ENCODE measurements around the gene ASTL.
"Not testable (repeated sequence)": the region's sequence is repeated elsewhere in the genome, so short reads cannot be mapped to it uniquely, and the experiment has no call there.

The ASTL gene

DNA sequence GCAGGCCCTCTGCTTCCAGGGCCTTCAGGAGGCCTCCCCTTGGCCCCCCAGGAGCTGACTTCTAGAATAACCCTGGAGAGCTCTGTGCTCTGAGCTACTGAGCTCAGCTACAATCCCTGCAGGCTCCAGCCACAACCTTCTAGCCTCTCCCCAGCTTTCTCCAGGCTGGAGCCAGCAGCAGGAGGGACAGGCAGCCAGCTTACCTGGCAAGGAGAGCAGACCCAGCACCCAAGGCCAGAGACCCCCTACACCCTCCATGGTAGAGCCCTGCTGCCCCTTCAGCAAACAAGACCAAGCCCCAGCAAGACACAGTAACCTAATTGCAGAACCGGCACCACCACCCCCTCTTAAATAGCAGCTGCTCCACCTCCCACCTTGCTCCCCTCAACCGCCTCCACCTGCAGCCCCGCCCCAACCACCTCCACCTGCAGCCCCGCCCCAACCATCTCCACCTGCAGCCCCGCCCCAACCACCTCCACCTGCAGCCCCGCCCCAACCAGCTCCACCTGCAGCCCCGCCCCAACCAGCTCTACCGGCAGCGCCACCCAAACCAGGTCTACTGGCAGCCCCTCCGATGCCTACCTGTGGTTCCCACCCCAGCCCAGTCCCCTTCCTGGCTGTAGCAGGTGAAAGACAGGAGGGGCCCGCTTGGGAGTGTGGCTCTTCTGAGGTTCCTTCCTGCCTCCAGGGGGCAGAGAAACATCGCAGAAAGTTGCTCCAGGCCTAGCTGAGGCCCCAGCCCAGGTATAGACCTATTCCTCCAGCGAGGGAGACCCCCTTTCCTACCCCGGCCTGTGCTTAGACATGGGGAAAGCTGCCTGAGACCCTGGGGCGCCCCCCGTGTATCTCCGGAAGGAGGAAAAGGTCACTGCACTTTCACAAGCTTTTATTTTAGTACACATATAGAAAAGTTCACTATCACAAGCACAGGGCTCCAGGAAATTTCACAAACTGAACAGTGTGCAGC is at the start of gene ASTL:
Gene ASTL (minus strand): TSS at position 324 of the 967 bp plus-strand sequence. CDS start 66 bp downstream, at position 258.
- DNase-seq, result peak; percentile 69

DNA sequence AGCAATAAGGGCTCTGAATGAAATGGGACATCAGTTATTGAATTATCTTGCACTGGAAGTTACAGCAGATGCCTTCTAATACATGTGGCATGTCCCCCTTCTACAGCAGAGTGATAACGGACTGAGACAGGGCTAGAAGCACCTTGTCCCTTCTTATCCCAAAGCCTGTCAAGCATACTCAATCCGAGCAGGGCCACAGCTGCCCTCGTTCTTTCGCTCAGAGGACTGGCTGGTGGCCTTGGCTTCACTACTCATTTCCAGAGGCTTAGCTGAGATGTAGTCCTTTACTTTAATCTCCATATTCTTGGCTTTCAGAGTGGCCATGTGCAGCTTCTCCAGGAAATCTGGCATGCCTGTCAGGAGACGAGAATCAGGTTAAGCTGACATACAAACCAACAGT is 48.3 kb upstream of the ASTL start:
- DNase-seq, result no peak

DNA sequence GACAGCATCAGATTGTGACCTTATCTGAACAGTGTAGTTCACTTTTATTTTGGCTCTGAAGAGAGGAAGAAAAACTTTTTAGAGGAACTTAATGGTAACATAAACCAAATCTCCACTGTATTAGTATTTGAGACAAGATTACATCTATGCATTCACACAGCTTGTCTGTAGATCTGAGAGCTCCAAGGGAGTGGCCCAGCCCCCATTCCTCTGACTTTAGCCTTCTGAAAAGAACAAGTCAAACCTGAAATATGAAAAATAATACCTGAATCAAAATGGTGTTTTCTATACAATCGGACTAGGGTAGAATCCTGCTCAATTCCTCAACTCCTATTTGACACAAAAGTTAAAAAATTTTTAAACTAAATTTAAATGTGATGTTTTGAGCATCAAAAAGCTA is 47.2 kb upstream of the ASTL start:
- DNase-seq, result no peak

DNA sequence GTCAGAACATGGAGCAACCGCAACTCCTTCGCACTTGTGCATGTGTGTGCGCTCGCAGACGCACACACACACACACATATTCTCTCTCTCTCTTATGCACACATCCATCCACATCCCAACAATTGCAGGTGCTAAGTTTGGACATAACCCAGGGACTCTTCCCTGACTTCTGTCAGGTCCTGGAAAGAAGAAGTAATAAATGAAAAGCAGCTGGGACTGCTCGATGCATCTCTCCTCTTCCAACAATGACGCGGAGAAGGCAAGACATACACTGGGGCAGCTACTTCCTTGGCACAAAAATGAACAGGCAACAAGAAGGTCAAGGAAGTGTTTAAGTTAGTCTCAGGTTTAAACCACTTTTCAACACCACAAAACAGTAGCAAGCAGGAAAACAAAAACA is 46.7 kb upstream of the ASTL start:
- DNase-seq, result no peak

DNA sequence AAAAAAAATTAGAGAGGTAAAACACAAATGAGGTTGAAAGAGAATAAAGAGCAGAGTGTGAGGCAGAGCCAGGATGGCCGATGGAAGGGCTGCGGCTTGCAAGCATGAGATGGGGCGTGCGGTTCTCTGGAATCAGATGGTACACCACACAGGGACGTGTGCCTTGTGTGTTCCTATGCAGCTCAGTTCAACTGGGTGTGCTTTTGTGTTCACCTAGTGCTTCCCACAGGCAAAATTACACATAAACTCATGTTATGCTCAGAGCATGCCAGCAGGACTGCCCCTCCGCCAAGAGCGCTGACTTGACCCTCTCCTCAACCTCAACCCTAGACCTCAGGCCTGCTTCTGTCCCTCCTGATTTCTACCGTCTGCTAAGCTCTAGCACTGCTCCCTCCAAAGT is 45.9 kb upstream of the ASTL start:
- DNase-seq, result no peak

DNA sequence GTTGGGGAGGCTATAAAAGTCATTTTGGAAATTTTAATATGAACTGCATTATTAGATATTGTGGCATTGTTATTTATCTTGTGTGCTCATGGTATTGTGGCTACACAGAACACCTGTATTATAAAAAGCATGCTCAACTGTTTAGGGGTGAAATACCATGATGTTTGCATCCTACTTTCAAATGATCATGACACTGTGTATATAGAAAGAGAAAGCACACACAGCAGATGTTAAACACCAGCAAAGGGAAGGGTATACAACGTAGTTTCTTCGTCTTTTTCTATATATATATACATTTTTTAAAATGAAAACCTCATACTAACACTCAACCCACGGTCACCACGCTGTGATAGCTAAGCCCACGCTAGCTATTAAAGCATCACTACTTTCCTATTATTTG is 43.2 kb upstream of the ASTL start:
- no peak for DNase-seq

DNA sequence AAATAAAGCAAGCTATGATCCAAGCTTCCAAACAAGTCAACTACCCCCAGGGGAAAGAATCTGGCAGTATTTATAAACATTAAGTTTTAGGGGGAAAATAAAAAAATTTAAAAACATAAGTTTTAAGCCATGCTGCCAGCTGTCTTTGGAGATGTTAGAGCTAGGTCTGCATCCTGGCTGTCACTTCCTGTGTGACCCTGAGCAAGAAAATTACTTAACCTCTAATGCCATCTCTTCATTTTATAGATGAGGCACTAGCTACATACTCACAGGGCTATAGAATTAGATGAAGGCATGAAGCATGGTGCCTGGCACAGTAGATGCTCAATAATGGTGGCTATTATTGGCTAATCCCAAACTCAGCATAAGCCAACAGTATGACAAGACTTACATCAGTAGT is 42.2 kb upstream of the ASTL start:
- no peak for DNase-seq

DNA sequence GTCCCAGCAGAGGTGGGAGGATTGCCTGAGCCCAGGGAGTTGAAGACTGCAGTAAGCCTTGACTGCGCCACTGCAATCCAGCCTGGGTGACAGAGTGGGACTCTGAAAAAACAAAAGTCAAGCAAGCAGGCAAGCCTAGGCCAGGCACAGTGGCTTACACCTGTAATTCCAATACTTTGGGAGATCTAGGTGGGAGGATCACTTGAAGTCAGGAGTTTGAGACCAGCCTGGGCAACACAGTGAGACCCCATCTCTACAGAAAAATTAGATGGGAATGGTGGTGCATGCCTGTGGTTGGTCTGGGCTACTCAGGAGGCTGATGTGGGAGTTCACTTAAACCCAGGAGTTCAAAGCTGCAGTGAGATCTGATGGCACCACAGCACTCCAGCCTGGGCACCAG is 41.7 kb upstream of the ASTL start:
- no peak for DNase-seq

DNA sequence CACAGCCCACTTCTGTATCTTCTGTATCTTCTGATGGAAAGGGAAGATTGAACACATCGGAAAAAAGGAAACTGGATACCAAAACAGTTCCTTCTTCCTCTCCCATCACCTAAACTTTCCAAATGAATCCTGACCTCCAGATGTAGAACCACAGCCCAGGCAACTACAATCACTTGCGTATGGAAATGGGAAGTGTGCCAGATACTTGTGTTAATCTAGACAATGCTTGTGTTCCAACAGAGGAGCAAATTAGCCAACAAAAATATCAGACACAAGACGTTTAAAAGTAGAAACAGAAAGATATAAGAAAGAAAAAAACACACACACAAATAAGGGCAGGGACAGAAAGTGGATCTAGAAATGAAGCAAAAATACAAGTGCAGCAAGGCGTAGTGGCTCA is 38.4 kb upstream of the ASTL start:
- no peak for DNase-seq

DNA sequence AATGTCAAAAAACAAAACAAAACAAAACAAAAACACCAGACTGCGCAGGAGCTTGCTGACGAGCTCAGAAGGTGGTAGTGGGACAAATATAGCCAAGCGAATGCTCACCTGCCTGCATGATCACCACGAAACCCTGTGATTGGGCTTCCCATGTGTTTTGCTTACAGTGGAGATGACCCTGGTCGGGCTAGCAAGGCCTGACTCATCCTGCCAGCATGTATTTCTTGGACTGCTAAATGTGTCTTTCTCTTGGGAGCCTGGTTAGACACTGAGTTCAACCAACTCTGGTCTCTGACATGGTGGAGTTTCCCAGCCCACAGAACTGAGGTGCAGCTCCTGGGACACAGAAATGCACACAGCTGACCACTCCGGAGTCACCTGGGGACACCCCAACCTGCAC is 37.6 kb upstream of the ASTL start:
- DNase-seq, result no peak

DNA sequence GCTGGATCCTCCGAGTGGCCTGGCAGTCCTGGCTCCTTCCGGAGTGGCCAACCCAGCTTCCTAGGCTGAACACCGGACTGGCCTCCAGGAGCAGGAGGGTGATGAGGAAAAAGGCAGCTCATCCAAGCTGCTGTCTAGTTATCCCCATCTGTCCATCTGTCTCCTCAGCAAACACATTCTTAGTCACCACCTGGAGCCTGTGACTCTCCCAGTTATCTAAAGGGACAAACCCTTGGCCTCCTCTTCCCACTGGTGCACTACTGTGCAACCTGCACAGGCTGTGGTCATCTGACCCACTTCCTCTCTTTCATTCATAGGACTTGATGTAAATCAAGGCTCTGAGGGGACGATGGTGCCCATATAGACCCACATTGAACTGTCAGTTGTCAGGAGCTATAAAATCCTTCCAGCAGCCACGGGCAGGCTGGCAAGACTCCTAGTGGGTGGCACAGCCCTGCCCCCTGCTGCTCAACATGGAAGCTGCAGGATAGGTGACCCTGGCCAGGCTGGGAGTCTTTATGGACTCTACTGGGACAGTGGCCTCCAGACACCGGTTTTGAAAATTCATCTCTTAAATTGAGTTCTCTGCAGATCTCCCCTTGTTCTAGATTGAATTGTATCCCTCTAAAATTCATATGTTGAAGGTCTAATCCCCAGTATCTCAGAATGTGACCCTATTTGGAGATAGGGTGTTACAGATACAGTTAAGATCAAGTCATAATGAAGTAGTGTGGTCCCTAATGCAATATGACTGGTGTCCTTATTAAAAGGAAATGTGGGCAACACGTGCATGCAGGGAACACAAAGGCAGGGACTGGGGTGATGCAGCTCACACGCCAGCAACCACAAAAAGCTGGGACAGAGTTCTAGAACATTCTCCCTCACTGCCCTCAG is 36.2 kb upstream of the ASTL start:
- peak; percentile 21 for DNase-seq

DNA sequence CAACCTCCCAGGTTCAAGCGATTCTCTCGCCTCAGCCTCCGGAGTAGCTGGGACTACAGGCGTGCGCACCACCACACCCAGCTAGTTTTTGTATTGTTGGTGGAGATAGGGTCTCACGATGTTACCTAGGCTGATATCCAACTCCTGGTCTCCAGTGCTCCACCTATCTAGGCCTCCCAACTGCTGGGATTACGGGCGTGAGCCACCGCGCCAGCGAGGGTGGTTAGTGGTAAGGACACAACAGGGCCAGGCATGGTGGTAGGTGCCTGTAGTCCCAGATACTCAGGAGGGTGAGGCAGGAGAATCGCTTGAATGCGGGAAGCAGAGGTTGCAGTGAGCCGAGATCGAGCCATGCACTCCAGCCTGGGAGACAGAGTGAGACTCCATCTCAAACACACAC is 33.5 kb upstream of the ASTL start:
- no peak for DNase-seq

DNA sequence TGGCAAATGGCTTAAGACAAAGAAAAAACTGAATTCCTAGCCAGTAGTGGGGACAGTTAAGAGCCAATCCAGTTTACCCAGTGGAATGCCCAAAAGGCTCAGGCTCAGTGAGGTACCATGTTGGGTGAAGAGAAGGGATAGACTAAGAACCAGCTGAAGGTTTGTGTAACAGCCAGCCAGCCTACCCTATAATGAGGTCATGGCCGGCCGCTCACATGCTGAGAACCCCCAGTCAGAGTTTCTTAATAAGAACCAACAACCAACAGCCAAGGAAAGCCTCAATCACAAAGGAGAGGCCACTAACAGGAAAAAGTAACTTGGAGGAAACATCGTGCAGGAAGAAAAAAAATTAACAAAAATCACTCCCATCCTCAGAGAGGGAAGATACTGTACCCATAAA is 32.3 kb upstream of the ASTL start:
- DNase-seq, result no peak

DNA sequence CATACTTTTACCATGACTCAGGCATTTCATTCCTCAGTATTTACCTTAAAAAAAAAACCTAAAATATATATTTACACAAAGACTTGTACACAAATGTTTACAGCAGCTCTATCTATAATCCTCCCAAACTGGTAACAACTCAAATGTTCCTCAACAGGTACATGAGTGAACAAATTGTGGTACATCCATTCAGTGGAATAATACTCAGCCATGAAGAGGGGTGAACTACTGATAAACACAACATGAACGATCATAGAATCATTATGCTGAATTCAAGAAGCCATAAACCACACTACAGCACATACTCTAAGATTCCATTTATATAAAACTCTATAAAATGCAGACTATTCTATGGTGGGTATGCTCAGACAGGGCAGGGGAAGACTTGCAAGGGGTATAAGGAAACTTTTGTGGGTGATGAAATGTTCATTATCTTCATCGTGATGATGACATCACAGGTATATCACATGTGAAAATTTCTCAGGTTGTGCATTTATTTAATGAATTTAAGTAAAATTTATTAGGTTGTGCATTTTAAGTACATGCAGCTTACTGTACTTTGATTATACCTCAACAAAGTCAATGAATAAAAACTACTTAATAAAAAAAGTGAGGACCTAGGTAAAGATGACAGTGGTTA is 31.7 kb upstream of the ASTL start:
- DNase-seq, result no peak

DNA sequence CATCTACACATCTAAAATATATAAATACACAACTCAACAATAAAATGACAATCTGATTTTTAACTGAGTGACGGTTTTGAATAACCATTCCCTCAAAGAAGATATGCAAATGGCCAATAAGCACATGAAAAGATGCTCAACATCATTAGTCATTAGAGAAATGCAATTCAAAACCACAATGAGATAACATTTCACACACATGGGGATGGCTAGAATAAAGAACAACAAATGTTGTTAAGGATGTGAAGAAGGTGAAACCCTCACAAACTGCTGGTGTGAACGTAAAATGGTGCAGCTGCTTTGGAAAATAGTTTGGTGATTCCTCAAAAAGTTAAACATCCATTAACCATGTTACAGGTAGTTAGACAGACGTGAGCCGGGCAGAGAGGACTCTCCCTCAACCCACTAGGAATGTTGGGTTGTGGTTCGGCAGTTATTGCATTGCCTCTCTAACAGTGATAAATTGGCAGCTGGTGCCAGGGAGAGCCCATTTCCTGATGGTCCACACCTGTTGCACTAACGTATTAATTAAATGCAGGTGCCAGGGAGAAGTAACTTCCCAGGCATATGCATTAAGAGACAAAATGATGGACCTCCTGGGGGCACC is 29.2 kb upstream of the ASTL start:
- DNase-seq, result no peak

DNA sequence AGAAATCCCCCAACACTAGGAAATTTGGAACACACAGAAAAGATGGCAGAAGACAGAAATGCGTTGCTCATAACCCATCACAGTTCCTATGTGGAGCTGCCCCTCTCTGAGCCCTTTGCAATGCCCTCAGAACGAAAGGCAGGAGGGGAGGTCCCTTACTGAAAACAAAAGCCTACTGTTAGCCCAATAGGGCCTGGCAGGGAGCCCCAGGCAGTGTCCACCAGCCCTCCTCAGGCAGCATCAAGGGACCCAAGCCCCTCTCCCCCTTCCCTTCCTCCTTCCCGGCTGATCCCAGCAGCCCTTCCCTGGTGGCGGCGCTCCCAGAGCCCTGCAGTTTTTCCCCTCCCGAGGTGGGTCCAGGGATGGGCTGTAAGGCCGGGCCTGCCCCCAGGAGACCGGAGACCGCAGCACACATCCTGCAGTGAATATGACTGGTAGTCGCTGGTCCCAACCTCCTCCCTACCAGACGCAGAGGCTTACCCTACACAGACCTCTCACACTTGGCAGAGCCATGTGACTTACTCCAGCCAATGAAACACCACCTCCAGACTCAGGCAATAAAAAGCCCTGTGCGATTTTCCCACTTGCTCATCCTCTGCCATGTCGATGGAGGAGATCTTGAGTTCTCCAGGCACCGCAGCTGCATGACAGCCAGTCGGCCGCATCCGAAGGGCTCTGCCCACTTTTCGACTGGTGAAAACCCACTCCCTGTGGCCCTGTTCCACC is 26.3 kb upstream of the ASTL start:
- no peak for DNase-seq

DNA sequence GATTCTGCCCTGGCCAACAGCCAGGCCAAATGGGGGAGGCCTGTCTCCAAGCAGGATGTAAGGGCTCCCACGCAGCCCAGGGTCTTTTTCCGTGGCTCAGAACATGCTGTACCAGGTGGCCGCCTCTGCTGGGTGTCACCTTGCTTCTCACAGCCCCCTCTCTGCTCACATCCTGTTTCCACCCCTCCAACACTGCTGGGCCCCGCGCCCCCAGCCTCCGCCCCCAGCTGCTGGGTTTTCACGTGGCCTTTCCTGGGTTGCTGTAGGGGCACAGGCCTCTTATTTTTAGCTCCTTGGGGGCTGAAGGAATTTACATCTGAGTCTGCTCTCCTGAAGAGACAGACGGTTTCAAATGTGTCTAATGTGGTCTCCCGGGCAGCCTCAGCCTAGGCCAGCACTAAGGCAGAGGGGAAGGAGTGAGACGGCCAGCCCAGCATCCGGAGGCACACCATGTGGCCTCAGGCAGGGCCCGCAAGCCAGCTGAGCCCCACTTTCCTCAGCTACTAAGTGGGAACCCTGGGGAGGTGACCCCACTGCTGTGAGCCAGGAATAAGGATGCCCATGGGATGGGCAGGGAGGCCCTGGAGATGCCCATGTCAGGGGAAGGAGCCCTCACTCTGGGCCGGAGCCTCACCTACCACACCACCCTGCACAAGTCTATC is 25.6 kb upstream of the ASTL start:
- DNase-seq, result no peak

DNA sequence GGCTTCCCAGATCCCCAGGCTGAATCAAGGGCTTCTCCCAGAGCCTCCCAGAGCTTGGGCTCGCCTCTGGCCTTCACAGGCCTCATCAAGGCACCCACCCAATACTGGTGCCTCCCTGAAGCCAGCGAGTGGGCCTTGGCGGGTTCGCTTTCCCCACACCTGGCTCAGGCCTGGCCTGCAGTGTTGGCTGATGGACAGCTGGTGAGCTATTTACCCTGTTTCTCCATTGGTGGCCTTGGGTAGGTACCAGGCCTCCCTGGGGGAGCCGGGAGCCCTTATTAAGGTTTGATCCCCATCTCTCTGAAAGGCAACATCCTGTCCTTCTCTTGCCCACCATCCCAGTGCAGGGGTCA is 25.1 kb upstream of the ASTL start:
- no peak for DNase-seq

DNA sequence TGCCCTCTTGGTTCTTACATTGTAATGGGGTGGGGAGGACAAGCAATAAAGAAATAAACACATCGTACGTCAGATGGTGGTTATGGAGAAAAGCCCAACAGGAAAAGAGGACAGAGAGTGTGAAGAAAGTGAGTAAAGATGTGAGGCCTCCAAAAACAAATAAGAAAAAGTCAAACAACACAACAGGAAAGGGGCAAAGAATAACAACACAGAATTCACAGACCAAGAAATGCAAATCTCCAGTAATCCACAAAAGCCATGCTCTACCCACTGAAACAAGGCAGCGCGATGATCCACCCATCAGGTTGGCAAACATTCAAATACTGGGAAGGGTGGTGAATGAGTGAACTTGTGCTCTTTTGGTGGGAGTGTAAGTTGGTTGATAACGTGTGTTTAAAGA is 23.6 kb upstream of the ASTL start:
- no peak for DNase-seq

DNA sequence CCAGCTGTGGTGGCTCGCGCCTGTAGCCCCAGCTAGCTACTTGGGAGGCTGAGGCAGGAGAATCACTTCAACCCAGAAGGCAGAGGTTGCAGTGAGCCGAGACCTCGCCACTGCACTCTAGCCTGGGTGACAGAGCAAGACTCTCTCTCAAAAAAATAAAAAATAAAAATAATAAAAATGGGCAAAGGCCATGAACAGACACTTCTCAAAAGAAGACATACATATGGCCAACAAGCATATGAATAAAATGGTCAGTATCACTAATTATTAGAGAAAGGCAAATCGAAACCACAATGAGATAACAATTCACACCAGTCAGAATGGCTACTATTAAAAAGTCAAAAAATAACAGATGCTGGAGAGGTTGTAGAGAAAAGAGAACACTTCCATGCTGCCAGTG is 22.1 kb upstream of the ASTL start:
- not testable (repeated sequence) for DNase-seq

DNA sequence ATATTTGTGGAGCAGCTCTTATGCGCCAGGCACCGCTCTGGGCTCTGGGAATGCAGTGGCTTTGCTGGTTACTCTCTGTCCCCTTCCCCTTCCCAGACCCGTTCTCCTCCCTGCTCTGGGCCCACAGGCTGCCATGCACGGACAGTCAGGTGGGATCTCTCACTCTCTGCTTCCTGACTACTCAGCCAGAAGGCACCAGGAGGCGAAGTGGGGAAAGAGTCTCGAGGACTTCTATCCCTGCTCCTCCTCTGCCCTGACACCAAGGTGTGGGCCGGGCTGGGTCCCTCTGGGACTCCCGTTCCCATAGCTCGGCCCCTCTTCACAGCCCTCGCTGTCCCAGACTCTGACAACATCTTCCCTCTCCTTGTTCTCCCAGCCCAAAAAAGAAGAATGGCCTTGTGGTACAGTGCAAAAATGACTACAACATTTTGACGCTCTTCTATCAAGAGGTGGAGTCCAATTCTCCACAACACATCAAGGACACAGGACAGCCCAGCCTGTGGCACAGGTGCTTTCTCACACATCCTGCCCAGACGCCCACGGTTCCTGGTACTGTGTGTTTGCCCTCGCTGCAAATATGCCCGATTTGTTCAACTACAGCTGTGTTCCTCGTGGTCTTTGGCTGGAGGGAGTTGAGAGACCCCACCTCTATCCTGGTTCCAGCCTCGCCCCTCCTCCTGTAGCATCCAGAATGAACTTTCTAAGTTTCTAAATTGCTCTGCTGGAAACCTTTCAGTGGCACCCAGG is 21.0 kb upstream of the ASTL start:
- DNase-seq, result no peak

Data from NCI-H526 treated with DMSO at 0.1 percent for 48 hours (cell line).